Cardiac muscle cell (in vitro differentiated cells and primary cell): Measurements from ENCODE around the gene CTIF. TPM values are rescaled to one million over a fixed set of nuclear protein-coding genes. Genes with fewer than 3 reads are reported as not detected.

Experiments used
- DNase-seq, 2 donors: peaks; one replicate each; pipeline versions ENCODE4 v3.0.0 to v3.0.0-alpha.2; 2010 to 2017; ENCODE audit warnings: low read depth in 1 of 2, low spot score in 1 of 2
- H3K27ac ChIP-seq: fragments of 200-600 bp; sonication (generic); 2 replicates; pipeline ENCODE4 v1.5.1; 2016
- H3K27me3 ChIP-seq: fragments of 200-600 bp; sonication (generic); 2 replicates; pipeline ENCODE4 v1.6.0; 2016; ENCODE audit warnings: control low read depth
- H3K36me3 ChIP-seq: fragments of 200-600 bp; sonication (generic); 2 replicates; pipeline ENCODE4 v1.5.1; 2016; ENCODE audit warnings: control low read depth
- H3K4me1 ChIP-seq: fragments of 200-600 bp; sonication (generic); 2 replicates; pipeline ENCODE4 v1.8.1; 2017; ENCODE audit warnings: low read depth, mild to moderate bottlenecking, mixed run types
- H3K4me3 ChIP-seq: fragments of 200-600 bp; sonication (generic); 2 replicates; pipeline ENCODE4 v1.5.1; 2016; ENCODE audit warnings: mild to moderate bottlenecking
- H3K9me3 ChIP-seq: fragments of 200-600 bp; sonication (generic); 2 replicates; pipeline ENCODE4 v1.5.1; 2017; ENCODE audit warnings: low read depth, mild to moderate bottlenecking, control low read depth
- polyA plus RNA-seq: library from polyadenylated mRNA; unstranded; fragments of >200 nt; fragmentation: Nextera tagmentation; extraction: Ambion mirVana; gene quantifications from 2 replicates; pipeline ENCODE4 v1.2.1, GENCODE V29; 2016
- total RNA-seq: library from RNA; depleted of rRNA; stranded (reverse); fragments of >200 nt; gene quantifications from 2 replicates; pipeline ENCODE4 v1.2.3, GENCODE V29; 2016
- TF ChIP-seq, protein P1 (sequence below): IDR thresholded peaks from 2 replicates; pipeline ENCODE4 v1.5.1; 2012; ENCODE audit warnings: low read depth, mild to moderate bottlenecking, low read length

The CTIF gene
- total and polyA plus RNA-seq, 2 experiments from 2014 or later: 16.5 to 22.0 TPM

- Histone ChIP-seq H3K27ac (no peak overlapping the region), H3K4me3 (no peak overlapping the region), H3K4me1 (no peaks in the 10 kb centered on the region), H3K27me3 (no peaks in the 10 kb centered on the region), H3K36me3 (no peaks in the 10 kb centered on the region), H3K9me3 (no peaks in the 10 kb centered on the region)
- TF ChIP-seq, protein P1, sequence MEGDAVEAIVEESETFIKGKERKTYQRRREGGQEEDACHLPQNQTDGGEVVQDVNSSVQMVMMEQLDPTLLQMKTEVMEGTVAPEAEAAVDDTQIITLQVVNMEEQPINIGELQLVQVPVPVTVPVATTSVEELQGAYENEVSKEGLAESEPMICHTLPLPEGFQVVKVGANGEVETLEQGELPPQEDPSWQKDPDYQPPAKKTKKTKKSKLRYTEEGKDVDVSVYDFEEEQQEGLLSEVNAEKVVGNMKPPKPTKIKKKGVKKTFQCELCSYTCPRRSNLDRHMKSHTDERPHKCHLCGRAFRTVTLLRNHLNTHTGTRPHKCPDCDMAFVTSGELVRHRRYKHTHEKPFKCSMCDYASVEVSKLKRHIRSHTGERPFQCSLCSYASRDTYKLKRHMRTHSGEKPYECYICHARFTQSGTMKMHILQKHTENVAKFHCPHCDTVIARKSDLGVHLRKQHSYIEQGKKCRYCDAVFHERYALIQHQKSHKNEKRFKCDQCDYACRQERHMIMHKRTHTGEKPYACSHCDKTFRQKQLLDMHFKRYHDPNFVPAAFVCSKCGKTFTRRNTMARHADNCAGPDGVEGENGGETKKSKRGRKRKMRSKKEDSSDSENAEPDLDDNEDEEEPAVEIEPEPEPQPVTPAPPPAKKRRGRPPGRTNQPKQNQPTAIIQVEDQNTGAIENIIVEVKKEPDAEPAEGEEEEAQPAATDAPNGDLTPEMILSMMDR: no peak
- no peak for DNase-seq
Observed at GRCh38 chr18:48695671-48696070, 156.8 kb downstream of the CTIF start.

DNA sequence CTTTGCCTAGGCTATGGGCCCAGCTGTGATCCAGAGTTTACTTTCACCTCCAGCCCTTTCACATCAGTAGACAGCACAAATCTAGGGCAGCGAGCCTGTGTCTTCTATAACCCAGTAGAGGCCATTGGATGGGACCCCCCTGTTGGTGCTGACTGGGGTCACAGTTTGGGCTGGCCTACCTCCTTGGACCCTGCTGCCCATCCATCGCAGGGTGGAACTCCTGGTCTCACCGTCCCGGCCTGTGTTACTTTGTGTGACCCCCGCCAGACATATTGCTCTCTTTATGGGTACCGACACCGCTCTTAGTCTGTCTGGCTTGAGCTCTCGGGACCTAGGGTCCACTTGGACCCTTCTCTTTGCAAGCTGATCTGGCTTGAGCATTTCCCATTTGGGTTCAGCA, 157.4 kb downstream of the CTIF start:
- Histone ChIP-seq H3K4me1 (no peaks in the 10 kb centered on the region), H3K36me3 (no peaks in the 10 kb centered on the region), H3K27ac (no peak overlapping the region), H3K4me3 (no peak overlapping the region), H3K9me3 (no peaks in the 10 kb centered on the region), H3K27me3 (no peaks in the 10 kb centered on the region)
- TF ChIP-seq, protein P1: no peak
- DNase-seq: no peak

DNA sequence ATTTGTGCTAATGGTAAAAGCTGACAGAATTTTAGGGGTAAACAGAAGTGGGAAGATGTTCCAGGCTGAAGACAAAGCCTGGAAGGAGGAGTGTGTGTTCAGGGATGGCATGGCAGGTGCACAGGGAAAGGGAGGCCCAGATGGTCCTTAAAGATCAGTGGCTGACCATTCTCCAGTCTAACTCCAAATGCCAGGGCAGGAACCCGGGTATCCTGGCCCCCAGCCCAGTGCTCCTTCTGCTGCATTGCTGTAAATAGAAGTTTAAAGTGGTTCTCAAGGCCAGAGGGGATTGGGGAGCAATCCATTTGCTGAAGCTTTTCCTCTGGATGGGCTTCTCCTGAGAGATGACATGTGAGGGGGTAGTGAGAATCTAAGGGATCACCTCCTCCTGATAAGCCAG, 158.6 kb downstream of the CTIF start:
- no peaks in the 10 kb centered on the region for H3K9me3 ChIP-seq
- no peaks in the 10 kb centered on the region for H3K4me1 ChIP-seq
- no peaks in the 10 kb centered on the region for H3K27me3 ChIP-seq
- no peak overlapping the region for H3K27ac ChIP-seq
- DNase-seq: no peak
- no peaks in the 10 kb centered on the region for H3K36me3 ChIP-seq
- TF ChIP-seq, protein P1: no peak
- no peak overlapping the region for H3K4me3 ChIP-seq

DNA sequence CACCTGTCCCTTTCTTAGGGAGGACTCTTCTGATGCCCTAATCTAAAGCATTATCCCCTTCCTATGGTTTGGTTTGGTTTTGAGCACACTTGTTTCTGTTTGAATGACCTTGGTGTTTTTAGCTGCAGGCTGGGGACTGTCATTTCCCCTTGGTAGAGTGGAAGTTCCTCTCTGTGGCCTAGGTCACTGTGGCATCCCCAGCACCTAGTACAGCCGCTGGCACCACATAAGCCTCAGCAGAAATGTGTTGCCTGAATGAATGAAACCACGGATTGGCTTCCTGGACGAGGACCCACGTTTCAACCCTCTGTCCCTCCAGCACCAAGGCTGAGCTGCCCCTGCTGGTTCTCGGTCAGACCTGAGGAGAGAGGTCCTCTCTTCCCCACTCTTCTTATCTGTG, 159.9 kb downstream of the CTIF start:
- TF ChIP-seq, protein P1: no peak
- no peaks in the 10 kb centered on the region for H3K36me3 ChIP-seq
- no peaks in the 10 kb centered on the region for H3K9me3 ChIP-seq
- no peak overlapping the region for H3K27ac ChIP-seq
- no peak overlapping the region for H3K4me3 ChIP-seq
- no peaks in the 10 kb centered on the region for H3K4me1 ChIP-seq
- no peak for DNase-seq
- H3K27me3 ChIP-seq: no peaks in the 10 kb centered on the region

GRCh38 chr18:48699761-48700160, 160.9 kb downstream of the CTIF start:
- Histone ChIP-seq H3K27me3 (no peaks in the 10 kb centered on the region), H3K36me3 (no peaks in the 10 kb centered on the region), H3K9me3 (no peaks in the 10 kb centered on the region), H3K4me3 (no peak overlapping the region), H3K27ac (no peak overlapping the region), H3K4me1 (no peaks in the 10 kb centered on the region)
- TF ChIP-seq, protein P1: no peak
- DNase-seq: no peak

- DNase-seq: no peak
- Histone ChIP-seq H3K27me3 (no peaks in the 10 kb centered on the region), H3K27ac (no peak overlapping the region), H3K9me3 (no peaks in the 10 kb centered on the region), H3K4me3 (no peak overlapping the region), H3K36me3 (no peaks in the 10 kb centered on the region), H3K4me1 (no peaks in the 10 kb centered on the region)
- TF ChIP-seq, protein P1: no peak
Observed at GRCh38 chr18:48700446-48700845, 161.6 kb downstream of the CTIF start.
